NT2/D1 (cell line): ENCODE results near the gene GPC6.

Source experiments
- YY1 ChIP-seq: IDR thresholded peaks from 2 replicates; pipeline ENCODE4 v1.6.1; 2011; ENCODE audit not compliant: insufficient read length, insufficient read depth
- ZNF274 ChIP-seq: IDR thresholded peaks from 2 replicates; pipeline ENCODE4 v1.6.1; 2011; ENCODE audit warnings: mild to moderate bottlenecking, low read depth, low read length

GRCh38 chr13:93714171-93714570 is 487.6 kb downstream of the GPC6 start:
- TF ChIP-seq ZNF274 (no peak), YY1 (no peak)
